ENCODE data around the gene RPL32. TPM values are rescaled to one million over a fixed set of nuclear protein-coding genes. Genes with fewer than 3 reads are reported as not detected.
"Not testable (repeated sequence)": the region's sequence is repeated elsewhere in the genome, so short reads cannot be mapped to it uniquely, and the experiment has no call there.

Gene RPL32
- total RNA-seq, 1 donor from 2014 or later = 1,520 TPM

DNA sequence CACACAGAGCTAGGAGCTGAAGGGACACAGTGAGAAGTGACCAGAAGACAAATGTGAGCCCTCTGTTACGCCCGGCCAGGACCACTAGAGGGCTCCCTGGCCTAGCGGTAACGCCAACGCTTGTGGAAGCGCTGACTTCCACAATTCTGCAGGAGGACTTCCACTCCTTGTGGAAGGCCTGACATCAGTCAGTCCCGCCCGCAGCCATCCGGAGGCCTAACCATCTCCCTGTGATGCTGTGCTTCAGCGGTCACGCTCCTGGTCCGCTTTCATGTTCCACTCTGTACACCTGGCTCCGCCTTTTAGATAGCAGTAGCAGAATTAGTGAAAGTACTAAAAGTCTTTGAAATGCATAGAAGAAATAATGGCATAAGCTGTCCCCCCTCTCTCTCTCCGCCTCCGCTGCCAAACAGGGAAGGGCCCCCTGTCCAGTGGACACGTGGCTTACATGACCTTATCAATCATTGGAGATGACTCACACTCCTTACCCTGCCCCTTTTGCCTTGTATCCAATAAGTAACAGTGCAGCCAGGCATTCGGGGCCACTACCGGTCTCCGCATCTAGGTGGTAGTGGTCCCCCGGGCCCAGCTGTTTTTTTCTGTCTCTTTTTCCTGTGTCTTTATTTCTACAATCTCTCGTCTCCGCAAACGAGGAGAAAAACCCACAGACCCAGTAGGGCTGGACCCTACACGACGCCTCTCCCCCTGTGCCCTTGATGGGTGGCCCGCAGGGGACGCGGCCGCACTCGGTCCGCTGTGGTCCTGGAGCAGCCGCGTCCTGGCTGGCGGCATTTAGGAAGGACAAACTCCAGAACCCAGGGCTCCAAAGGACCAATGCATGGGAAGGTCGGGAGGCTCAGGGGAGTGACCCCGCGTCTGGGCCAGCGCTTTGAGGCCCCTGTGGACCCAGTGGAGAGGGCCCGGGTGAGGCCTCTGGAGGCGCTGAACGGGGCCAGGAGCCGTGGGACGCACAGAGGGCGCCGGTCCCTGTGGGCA lies 27.0 kb upstream of the RPL32 start:
- no peak for DNase-seq (ENCODE audit: low spot score)

DNA sequence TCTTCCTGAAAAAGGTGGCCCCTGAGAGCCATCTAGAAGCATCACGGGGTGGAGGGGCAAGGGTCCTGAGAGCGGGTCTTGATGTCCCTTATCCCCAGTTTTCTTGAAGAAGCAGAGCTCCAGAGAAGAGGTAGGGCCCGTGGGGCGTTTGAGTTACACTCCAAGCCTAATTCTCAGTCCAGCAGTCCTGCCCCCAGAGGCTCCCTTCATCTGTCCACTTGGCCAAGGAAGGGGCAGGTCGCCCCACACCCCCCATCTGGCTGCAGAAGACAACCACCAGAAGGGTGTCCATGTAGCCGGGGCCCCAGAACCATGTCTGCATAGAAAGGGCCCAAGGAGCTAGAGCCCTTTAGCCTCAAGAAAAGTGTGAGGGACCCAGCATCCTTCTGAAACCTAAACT lies 25.5 kb upstream of the RPL32 start:
- DNase-seq (ENCODE audit: low spot score) = no peak

GRCh38 chr3:12865271-12865670 lies 23.9 kb upstream of the RPL32 start:
- DNase-seq (ENCODE audit: low spot score) = no peak

DNA sequence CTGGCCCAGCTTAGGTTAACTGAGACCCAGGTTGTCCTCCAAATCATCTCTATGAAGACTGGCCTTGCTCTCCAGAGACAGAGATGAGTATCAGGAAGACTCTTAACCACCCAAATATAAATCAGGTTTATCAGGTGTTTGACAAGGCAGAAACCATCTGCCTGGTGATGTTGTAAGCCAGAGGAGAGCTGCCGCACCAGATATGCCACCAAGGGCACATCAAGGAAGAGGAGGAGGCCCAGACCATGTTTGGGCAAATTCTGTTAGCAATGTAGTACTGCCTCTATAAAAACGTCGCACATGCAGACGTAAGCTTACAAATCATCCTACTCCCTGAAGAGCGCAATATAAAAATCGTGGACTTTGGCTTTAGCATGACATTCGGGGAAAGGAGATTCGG lies 21.0 kb upstream of the RPL32 start:
- no peak for DNase-seq (ENCODE audit: low spot score)

DNA sequence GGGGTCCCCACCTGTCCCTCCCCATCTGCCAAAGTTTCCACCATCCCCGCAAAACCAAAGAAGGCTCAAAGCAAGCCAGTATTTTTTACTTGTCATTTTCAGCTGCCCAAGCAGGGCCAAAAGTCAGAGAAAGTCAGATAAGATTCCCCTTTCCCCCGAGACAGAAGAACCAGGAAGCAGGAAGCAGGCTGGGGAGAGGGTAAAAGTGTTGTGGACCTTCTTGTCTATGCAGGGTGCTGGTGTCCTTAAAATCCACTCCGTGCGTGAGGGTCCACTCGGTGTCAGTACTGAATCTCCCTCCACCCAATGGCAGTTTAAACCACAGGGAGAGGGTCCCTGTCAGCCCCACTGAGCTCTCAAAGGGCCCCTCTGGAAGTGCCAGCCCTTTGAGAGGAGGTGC lies 20.2 kb upstream of the RPL32 start:
- no peak for DNase-seq (ENCODE audit: low spot score)

- DNase-seq (ENCODE audit: low spot score) = no peak
These were observed 18.5 kb upstream of the RPL32 start for GRCh38 chr3:12859840-12860239.

- DNase-seq (ENCODE audit: low spot score) = no peak
These were observed 15.3 kb upstream of the RPL32 start for GRCh38 chr3:12856626-12857025.

DNA sequence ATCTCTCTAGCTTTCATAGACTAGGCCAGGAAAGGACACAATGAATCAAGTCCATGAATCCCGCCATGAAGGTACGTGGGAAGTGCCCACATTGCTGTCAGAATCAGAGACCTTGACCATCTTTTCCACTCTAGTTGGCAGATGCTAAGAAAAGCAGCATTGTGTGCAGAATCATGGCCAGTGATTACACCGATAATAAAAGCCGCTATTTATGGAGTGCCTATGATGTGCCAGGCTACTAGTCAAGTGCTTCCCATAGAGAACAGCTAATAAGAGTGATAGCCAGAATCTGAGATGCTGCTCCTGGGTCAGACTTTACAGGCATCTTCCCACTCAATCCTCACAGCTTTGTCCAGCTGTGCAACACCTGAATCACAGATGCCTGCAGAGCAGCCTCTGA lies 13.2 kb upstream of the RPL32 start:
- DNase-seq (ENCODE audit: low spot score) = no peak

DNA sequence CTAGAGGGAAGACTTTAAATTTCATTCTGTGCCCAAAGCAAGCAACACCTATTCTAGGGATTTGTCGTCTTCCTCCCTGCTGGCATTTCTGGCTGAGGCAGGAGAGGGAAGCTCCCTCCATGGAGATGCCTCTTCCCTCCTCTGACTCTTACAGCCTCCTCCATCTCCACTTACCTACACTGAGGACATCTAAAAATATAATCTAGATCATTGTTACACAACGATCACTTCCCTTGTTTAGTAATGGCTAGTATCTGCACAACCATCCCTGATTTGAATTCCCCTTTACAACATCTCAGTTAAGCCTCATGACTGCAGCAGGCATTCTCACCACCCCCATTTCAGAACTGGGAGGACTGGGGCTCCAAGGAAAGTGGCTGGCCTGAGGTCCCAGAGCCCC lies 12.5 kb upstream of the RPL32 start:
- DNase-seq (ENCODE audit: low spot score) = not testable (repeated sequence)

- no peak for DNase-seq (ENCODE audit: low spot score)
These were observed 10.8 kb upstream of the RPL32 start for GRCh38 chr3:12852201-12852600.

GRCh38 chr3:12845811-12846210 lies 4.4 kb upstream of the RPL32 start:
- DNase-seq (ENCODE audit: low spot score) = no peak

DNA sequence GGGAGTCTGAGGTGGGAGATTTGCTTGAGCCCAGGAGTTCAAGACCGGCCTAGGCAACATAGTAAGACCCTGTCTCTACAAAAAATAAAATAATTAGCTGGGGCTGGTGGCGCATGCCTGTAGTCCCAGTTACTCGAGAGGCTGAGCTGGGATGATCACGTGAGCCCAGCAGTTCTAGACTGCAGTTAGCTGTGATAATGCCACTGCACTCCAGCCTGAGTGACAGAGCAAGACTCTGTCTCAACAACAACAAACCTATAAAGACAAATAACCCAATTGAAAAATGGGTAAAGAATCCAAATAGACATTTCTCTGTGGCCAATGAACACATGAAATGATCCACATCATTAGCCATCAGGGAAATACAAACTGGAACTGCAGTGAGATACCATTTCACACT lies 1.1 kb upstream of the RPL32 start:
- DNase-seq (ENCODE audit: low spot score) = no peak

DNA sequence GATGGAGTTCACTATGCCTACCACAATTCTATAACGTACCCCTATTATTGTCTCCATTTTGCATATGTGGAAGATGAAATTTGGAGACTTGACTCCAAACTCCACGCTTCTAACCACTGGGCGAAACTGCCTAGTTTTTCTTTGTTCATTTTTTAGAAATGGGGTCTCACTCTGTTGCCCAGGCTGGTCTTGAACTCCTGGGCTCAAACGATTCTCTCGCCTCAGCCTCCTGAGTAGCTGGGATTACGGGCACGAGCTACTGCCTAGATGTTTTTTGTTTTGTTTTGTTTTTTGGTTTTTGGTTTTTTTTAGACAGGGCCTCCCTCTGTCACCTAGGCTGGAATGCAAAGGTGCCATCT lies 584 bp upstream of the RPL32 start:
- DNase-seq (ENCODE audit: low spot score) = no peak

DNA sequence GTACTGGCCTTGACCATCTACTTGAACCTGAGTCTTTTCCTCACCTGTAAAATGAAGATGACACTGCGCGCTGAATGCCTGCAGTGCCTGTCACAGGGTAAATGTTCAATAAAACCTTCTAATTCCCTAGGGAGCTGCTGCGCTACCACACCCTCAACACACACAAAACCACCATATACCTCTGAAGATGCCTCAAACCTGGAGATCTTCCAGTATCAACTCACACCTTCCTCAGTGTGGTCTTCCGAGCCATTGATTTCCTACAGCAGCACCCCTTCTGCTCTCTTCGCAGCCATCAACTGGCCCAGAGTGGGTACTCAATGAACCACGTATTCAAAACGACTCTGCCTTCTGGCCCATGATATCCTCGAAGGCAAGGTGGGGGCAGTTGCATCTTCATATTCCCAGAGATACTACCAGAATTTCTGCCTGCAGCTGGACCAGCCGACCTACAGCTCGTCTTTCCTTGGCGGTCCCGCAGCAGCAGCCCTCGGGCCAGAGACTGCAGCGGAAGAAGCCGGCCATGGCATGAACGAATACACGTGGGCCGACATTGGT lies 695 bp downstream of the RPL32 start:
- DNase-seq (ENCODE audit: low spot score) = no peak

DNA sequence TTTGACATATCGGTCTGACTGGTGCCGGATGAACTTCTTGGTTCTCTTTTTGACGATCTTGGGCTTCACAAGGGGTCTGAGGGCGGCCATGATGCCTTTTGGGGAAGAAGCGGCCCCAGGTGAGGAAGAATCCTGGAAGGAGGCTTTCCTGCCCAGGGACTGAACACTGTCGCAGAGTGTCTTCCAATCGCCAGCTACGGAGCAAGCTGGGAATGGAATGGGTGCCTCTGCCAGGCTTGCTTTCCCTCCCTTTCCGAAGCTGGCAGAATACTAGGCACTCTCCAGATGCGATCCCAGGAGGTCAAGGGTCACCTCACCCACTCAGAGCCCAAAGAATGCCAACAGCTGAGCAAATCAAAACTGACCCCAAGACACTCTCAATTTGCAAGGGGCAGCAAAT lies 1.2 kb downstream of the RPL32 start:
- not testable (repeated sequence) for DNase-seq (ENCODE audit: low spot score)

DNA sequence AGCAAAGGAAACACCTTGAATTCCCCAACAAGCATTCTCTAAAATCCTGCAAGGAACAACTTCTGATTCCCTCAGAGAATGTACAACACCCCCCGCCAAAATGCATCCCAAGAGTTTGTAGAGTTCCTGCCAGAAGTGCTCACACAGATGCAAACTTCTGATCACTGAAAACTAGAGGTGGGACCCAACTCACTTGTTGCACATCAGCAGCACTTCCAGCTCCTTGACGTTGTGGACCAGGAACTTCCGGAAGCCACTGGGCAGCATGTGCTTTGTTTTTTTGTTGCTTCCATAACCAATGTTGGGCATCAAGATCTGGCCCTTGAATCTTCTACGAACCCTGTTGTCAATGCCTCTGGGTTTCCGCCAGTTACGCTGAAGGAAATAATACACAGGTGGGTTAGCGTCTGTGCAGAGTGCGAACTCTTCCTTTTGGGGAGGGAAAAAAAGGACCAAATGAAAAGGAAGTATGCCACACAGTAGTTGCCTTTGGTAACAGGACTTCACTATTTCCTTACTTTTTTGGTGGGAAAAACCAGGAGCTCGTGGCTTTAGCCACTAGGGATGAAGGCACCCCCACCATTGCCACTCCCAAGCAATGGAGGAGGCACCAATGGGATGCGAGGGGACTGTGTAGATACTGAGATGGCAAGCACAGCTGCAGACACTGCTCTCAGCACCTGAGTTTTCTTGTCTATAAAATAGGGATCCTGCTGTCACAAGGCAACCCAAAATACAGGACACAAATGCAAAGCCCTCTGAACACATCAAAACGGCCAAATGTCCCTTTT lies 2.0 kb downstream of the RPL32 start:
- DNase-seq (ENCODE audit: low spot score) = no peak

DNA sequence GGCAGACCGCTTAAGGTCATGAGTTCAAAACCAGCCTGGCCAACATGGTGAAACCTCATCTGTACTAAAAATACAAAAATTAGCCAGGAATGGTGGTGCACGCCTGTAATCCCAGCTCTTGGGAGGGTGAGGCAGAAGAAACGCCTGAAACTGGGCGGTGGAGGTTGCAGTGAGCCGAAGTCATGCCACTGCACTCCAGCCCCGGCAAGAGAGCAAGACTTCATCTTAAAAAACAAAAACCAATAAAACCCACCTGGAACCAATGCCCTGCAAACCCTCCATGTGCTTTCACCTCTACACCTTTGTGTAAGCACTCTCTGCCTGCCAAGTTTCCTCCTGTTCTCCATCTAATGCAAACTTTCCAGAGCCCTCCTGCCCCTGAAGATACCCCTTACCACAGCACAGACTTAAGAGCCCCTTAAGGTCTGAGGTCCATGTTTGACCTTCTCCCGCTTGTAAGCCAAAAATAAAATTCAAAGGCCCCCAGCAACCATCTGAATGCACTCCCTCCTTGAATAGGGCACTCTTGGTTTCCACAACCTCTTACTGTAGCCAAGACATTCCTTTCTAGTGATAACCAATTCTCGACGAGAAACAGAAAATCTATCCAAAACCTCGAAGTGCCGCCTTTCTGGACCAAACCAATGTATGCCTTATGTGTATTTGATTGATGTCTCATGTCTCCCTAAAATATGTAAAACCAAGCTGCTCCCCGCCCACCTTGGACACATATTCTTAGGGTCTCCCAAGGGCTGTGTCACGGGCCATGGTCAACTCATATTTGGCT lies 3.0 kb downstream of the RPL32 start:
- no peak for DNase-seq (ENCODE audit: low spot score)

DNA sequence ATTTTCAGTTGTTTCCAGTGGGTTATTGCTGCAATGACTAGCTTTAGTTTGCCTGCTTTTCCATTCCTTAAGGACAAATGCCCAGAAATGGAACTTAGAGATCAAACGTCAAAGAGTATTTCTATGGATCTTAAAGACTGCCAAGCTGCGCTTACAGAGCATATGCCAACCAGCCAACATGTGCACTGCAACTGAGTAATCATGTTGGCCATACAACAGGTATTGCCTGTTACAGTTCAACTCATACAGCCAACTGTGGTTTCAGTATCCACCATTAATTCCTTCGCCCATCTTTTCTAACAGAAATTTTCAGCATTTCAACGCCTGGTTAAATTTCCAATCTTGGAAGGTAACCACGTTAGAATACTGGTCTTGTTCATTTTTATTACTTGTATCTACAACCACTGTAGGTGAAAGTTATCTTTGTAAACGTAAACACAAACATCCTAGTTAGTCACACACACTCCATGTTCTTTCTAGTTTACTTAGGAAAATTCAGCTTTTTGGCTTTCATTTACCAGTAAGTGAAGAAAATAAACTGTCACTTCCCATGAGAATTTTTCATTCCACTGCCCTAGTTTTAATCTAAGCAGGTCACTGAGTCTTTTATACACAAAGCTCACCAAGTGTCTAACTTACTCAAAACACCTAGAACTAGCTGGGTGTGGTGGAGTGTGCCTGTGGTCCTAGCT lies 3.9 kb downstream of the RPL32 start:
- DNase-seq (ENCODE audit: low spot score) = no peak

DNA sequence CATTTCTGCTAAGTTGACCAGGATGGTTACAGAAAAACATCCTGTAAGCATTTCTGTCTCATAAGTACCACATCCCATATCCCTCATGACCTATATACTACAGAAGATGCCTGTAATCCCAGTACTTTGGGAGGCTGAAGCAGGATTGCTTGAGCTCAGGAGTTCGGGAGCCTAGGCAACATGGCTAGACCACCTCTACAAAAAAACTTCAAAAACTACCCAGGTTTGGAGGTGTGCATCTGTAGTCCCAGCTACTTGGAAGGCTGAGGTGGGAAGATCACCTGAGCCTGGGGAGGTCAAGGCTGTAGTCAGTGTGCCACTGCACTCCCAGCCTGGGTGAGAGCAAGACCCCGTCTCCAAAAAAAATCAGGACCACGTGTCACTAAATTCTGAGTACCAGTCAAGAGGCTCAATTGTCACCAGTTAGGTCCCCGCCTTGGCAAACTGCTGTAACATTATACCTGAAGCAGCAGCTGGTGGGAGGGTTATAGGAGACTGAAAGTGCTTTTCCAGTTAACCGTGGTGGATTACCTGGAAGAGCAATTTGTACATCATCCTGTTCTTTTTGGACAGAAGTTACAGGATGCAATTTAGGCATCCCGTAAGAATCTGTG lies 6.2 kb downstream of the RPL32 start:
- no peak for DNase-seq (ENCODE audit: low spot score)

All from mesenteric fat pad (tissue), 1 donor.